PFSK-1 (cell line): ENCODE results near the gene INSC.

Experiments
- POLR2AphosphoS5 ChIP-seq: IDR thresholded peaks from 2 replicates; pipeline ENCODE4 v1.6.1; 2012; ENCODE audit warnings: low read depth, mild to moderate bottlenecking, control low read depth, low read length, moderate library complexity
- TF ChIP-seq, protein P1 (sequence below), 2 experiments: IDR thresholded peaks; 2 replicates each; pipeline versions ENCODE4 v1.6.1 to v1.8.0; 2011 to 2012; ENCODE audit warnings: low read depth in 2 of 2, low read length in 2 of 2, control low read depth in 1 of 2, inconsistent platforms in 1 of 2, mild to moderate bottlenecking in 1 of 2, moderate library complexity in 1 of 2; ENCODE audit not compliant: insufficient read depth in 1 of 2

- no peak for TF ChIP-seq POLR2AphosphoS5
- TF ChIP-seq, protein P1, sequence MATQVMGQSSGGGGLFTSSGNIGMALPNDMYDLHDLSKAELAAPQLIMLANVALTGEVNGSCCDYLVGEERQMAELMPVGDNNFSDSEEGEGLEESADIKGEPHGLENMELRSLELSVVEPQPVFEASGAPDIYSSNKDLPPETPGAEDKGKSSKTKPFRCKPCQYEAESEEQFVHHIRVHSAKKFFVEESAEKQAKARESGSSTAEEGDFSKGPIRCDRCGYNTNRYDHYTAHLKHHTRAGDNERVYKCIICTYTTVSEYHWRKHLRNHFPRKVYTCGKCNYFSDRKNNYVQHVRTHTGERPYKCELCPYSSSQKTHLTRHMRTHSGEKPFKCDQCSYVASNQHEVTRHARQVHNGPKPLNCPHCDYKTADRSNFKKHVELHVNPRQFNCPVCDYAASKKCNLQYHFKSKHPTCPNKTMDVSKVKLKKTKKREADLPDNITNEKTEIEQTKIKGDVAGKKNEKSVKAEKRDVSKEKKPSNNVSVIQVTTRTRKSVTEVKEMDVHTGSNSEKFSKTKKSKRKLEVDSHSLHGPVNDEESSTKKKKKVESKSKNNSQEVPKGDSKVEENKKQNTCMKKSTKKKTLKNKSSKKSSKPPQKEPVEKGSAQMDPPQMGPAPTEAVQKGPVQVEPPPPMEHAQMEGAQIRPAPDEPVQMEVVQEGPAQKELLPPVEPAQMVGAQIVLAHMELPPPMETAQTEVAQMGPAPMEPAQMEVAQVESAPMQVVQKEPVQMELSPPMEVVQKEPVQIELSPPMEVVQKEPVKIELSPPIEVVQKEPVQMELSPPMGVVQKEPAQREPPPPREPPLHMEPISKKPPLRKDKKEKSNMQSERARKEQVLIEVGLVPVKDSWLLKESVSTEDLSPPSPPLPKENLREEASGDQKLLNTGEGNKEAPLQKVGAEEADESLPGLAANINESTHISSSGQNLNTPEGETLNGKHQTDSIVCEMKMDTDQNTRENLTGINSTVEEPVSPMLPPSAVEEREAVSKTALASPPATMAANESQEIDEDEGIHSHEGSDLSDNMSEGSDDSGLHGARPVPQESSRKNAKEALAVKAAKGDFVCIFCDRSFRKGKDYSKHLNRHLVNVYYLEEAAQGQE (IDR thresholded peaks at IDR 0.05; ENCODE audit: insufficient read depth in 1 of 2, low read depth in 2 of 2, low read length in 2 of 2), result no peak
These were observed 113.7 kb downstream of the INSC start for GRCh38 chr11:15228331-15228849.
